Measurements from ENCODE around the gene CFAP58.
A peak's percentile ranks its signal among the peaks of the same experiment; 100 is the strongest.

Gene CFAP58

GRCh38 chr10:104321725-104322415 lies 31.8 kb upstream of the CFAP58 start:
- DNase-seq = no peak

- peak; percentile 53 for DNase-seq
Observed at GRCh38 chr10:104322416-104322782, 31.2 kb upstream of the CFAP58 start.

GRCh38 chr10:104323085-104323484 lies 30.5 kb upstream of the CFAP58 start:
- DNase-seq = no peak

DNA sequence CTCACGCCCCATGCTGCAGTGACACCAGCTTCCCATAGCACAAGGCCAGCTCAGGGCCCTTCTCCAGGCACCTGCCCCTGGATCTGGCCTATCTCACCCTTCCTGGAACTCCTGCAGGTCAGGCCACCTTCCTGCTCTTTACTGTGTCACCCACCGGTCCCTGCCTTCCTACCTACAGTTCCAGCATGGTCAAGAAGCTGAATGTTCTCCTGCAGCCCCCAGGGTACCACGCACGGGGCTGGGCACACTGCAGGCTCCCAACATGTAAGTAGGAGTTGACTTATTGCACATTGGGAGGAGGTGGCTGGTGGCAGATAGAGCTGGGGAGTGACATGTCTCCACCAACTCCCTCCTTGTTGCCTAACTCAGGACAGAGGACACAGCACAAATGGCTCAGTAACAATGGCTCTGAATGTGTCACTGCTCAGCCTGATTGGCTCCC lies 29.9 kb upstream of the CFAP58 start:
- DNase-seq = peak; percentile 35

- peak; percentile 68 for DNase-seq
Observed at GRCh38 chr10:104324221-104324686, 29.4 kb upstream of the CFAP58 start.

GRCh38 chr10:104324931-104325330 lies 28.7 kb upstream of the CFAP58 start:
- DNase-seq = no peak

DNA sequence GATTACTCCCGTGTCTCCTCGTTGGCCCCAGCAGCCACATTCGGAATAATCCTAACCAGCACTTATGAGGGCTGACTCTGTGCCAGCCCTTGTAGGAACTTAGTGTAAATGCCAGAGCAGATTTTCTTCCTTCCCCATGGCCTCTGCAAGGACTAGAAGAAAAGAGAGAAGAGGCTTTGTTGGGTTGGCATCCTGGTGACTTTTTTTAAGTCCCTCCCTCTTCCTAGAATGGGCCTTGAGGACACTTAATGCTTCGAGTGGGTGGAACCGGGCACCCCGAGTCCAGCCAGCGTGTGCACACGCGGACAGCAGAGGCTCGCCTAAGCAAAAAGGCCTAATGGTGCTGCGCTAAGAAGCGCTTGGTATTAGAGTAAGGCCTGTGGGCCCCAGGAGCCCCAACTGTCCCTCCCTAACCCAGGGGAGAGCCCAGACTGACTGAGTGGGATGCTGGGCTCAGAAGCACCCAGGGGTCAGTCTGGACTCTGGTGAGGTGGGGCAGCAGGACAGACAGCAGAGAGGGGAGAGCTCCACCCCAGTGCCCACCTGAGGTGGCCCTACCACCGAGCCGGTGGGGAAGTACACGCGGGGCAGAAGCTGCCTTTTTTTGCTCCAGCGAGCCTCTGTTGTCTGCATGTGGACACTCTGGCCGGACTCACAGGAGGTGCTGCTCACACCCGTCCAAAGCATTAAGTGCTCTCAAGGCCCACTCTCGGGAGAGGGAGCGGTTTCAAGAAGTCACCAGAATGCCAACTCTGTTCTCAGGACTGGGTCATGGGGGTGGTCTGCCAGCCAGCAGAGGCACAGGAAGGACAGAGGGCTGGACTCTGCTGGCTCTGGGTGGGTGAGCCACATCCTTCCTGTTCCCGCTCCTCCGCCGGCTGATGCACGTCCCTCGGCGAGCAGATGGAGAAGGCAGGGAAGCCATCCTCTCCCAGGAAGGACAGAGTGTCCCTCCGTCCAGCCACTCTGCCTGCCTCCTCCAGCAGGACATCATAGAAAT lies 27.9 kb upstream of the CFAP58 start:
- peak; percentile 38 for DNase-seq

DNA sequence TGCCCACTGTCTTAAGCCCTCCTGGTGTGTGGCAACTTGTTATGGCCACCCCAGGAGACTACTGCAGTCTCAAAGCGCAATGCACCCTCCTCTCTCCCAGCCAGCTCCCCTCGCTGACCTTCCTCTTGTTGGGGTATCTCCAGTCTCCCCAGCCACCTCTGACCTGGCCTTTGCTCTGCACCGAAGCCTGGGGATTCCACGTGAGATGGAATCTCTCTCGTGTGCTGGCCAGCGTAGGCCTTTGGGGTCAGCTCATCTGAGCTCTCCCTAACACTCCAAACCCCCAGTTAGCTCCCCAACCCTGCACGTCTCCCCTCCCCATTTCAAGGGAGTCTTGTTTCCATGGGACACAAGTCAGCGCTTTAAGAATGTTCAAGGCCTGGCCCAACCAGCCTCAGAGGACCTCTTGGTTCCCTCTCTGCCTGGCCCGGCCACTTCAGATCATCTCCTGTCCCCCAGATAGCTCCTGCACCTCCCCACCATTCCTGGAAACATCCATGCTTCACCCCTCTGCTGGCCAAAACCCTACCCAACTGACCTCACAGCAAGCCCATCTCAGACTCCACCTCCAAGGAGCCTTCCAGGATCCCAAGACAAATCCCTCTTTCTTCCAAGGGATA lies 26.5 kb upstream of the CFAP58 start:
- no peak for DNase-seq

- DNase-seq = no peak
Observed at GRCh38 chr10:104327745-104328645, 25.6 kb upstream of the CFAP58 start.

DNA sequence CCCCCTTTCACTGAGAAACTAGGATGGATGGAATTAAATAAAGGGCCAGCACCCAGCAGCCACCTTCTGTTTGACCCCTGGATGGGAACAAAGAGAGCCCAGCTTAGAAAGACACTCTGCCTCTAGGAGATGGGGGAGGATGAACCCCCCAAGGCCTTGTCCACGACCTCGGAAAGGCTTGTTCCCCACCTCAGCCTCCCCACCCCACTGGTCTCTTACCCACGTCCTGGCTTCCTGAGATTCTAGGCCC lies 25.1 kb upstream of the CFAP58 start:
- no peak for DNase-seq

- peak; percentile 85 for DNase-seq
Observed at GRCh38 chr10:104328896-104329710, 24.5 kb upstream of the CFAP58 start.

DNA sequence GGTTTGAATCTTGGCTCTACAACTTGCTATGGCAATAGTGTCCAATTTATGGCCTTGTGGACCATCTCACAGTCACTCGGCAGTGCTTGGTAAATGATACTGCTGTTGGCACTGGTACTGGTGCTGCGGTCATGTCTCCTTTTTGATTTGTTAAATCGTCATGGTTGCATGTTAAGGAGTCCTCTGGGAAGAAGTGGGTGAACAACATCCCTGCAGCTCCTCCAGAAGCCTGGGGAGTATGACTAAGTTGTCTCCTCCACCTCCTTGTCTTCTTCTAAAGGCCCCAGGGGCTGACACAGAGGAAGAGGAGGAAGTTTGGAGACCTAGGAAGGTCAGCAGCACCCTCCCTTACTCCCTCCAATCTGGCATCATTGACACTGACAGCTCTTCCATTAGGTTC lies 23.9 kb upstream of the CFAP58 start:
- no peak for DNase-seq

DNA sequence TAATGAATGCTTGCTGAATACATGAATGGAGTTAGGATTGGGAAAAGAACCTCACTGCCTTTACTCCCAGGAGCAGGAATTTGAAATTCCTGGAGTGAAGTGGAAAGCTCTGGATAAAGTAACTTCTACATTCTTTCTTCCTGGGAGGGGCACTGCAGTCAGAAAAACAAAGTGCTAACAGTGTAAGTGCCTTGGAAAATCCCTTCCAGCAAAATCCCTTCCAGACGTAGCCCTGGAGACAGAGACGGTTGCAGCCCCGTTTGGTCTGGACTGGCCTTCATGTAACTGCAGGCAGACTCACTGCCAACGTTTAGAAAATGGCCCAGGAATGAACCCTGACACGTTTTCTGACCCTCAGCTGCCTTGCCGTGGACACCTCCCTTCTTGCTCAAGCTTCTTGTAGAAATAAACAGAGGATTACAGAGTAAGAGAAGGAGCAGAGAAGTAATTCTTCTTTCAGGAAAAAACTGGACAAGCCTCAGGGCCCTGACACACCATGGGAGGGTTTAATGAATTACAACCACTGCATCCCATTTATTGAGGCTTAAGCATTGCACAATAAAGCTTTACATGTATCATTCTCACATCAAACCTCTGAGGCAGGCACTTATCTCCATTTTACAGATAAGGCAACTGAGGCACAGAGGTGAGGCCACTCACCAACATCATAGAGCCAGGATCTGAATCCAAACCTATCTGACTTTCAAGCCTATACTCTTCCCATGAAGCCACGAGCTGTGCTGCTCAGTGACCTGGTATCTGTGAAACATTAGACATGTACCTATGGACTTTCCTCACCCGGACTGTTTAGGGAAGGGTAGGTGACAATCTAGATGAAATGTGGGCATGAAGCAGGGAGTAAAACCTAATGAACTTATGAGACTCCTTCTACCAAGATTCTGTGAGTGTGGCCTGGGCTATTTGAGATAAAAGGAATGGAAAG lies 23.2 kb upstream of the CFAP58 start:
- DNase-seq = no peak

GRCh38 chr10:104331208-104331838 lies 22.3 kb upstream of the CFAP58 start:
- no peak for DNase-seq

GRCh38 chr10:104332243-104333031 lies 21.2 kb upstream of the CFAP58 start:
- DNase-seq = no peak

DNA sequence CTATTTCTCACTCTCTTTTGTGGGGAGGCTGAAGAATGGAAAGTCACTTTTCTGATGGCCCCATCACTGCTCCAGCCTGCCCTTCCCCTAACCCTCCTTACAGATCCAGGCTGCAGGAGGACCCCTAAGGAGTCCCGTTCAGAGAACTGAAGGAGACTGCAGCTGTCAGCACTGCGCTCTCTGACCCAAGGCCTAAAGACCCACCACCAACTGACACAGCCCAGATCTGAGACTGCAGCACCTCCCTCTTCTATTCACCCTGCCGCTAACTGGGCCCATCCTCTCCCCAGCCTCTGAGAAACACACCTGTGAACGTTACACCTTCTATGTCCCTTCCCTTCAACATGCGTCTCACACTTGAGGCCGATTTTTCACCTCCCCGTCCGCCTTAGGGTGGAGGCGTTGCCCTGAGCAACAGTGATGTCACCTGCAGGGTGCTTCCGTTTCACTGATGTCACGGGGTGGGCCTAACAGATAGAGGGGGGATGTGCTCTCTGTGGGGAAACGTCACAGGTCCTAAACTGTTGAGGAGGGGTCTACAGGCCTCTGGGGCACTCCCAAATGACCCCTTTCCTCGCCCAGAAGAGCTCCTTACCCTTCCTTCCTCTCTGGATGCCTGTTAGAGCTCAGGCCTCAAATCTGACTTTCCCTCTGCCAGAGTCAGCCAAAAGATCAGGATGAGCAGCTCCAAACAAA lies 20.5 kb upstream of the CFAP58 start:
- DNase-seq = peak; percentile 85

GRCh38 chr10:104333728-104334373 lies 19.8 kb upstream of the CFAP58 start:
- DNase-seq = no peak

DNA sequence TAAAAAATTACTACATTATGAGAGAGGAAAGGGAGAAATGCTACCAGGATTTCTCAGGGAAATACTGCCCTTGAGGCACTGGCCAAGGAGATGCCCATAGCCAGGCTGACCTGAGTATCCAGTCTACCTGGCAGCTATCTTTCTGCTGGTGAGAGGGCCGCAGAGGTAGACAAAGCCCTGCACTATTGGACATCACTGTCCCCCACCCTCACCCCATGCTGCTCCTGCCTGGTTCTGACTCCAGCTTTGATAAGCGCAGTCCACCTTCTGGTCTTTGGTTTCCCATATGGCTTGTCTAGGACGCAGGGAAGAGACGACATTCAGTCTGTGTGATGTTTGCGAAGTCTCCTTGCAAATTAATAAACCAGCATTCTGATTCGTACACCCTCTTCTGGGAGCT lies 19.1 kb upstream of the CFAP58 start:
- no peak for DNase-seq
